H1 (cell line): ENCODE results near the gene IGSF9. TPM values are rescaled to one million over a fixed set of nuclear protein-coding genes. Genes with fewer than 3 reads are reported as not detected.

Experiments
- CBX5 ChIP-seq: fragments of 300-800, 300-1000 bp; sonication (generic); IDR thresholded peaks from 2 replicates; pipeline ENCODE4 v1.7.1; 2016; ENCODE audit warnings: antibody characterized with exemption, low read length, low read depth
- CHD7 ChIP-seq: fragments of 300-600 bp; sonication (generic); IDR thresholded peaks from 2 replicates; pipeline ENCODE4 v1.7.1; 2012; ENCODE audit warnings: low read length, moderate library complexity, mild to moderate bottlenecking, inconsistent platforms; ENCODE audit not compliant: insufficient replicate concordance
- GTF2F1 ChIP-seq: IDR thresholded peaks from 2 replicates; pipeline ENCODE4 v1.6.1; 2012; ENCODE audit warnings: low read depth, low read length, improper control_type of control experiment, borderline replicate concordance
- RAD21 ChIP-seq, 2 experiments: IDR thresholded peaks in 1 of 2; conservative IDR thresholded peaks in 1 of 2; 2 replicates each; pipeline ENCODE4 v1.6.1; 2011; ENCODE audit warnings: low read depth in 2 of 2, low read length in 2 of 2, improper control_type of control experiment in 1 of 2, inconsistent platforms in 1 of 2, mild to moderate bottlenecking in 1 of 2, moderate library complexity in 1 of 2
- polyA plus RNA-seq, 7 experiments: library from polyadenylated mRNA; depleted of rRNA in 3 of 7; stranded (reverse) in 5 of 7; unstranded in 2 of 7; fragments of >200 nt in 5 of 7; fragments of 200-250 nt in 2 of 7; gene quantifications; 1 replicate in 5 of 7; 2 replicates in 1 of 7; 4 replicates in 1 of 7; pipeline versions ENCODE4 v1.2.1 to v1.2.3, GENCODE V29; 2011 to 2013; ENCODE audit warnings: missing spikeins in 2 of 7, mixed read lengths in 2 of 7
- total RNA-seq: library from RNA; stranded (reverse); fragmentation: NEBNext Ultra II Directional; extraction: Animal tissue kit (Norgen Biotek cat#: 25700); gene quantifications from 2 replicates; pipeline ENCODE4 v1.2.1, GENCODE V29; 2021

Gene IGSF9
- total and polyA plus RNA-seq, 2 of the 8 experiments (the other 6 are each of a cell fraction or from before 2014, with no cell fraction given), result 10.9 to 28.1 TPM

GRCh38 chr1:159939678-159940002 is 5.8 kb downstream of the IGSF9 start (continued):
- TF ChIP-seq GTF2F1, result no peak
- TF ChIP-seq CBX5, result no peak
- no peak for TF ChIP-seq RAD21 (IDR thresholded peaks at IDR 0.05 in 1 of 2, conservative IDR thresholded peaks at IDR 0.05 in 1 of 2; ENCODE audit: low read depth in 2 of 2, low read length in 2 of 2)
- TF ChIP-seq CHD7, result no peak
- TF ChIP-seq, all 59 proteins: peak for 0
